H9 (cell line): ENCODE results near the gene RNF130. TPM values are rescaled to one million over a fixed set of nuclear protein-coding genes. Genes with fewer than 3 reads are reported as not detected.

Source experiments
- DNase-seq: peaks from one replicate; pipeline ENCODE4 v3.0.0-alpha.2; 2017
- H2AFZ ChIP-seq: one replicate; pipeline ENCODE4 v1.6.1; 2013; ENCODE audit warnings: mild to moderate bottlenecking, low read length, control low read depth, moderate library complexity
- H2AK5ac ChIP-seq: 2 replicates; pipeline ENCODE4 v1.6.1; 2013; ENCODE audit warnings: low read length, control low read depth, mixed read lengths; ENCODE audit not compliant: insufficient read length
- H2BK120ac ChIP-seq: one replicate; pipeline ENCODE4 v1.6.1; 2013; ENCODE audit warnings: low read depth, mild to moderate bottlenecking, low read length, control low read depth, inconsistent platforms; ENCODE audit not compliant: poor library complexity, severe bottlenecking
- H2BK12ac ChIP-seq: 2 replicates; pipeline ENCODE4 v1.6.1; 2013; ENCODE audit warnings: low read length, control low read depth, mixed read lengths, low read depth; ENCODE audit not compliant: insufficient read length
- H2BK15ac ChIP-seq: 2 replicates; pipeline ENCODE4 v1.6.1; 2013; ENCODE audit warnings: low read depth, low read length, control low read depth
- H2BK20ac ChIP-seq: one replicate; pipeline ENCODE4 v1.6.1; 2013; ENCODE audit warnings: low read depth, mild to moderate bottlenecking, low read length, control low read depth, inconsistent platforms; ENCODE audit not compliant: poor library complexity, severe bottlenecking
- H2BK5ac ChIP-seq: 2 replicates; pipeline ENCODE4 v1.6.1; 2013; ENCODE audit warnings: low read length, control low read depth, mixed read lengths; ENCODE audit not compliant: insufficient read length
- H3K14ac ChIP-seq: 2 replicates; pipeline ENCODE4 v1.6.1; 2013; ENCODE audit warnings: low read length, control low read depth; ENCODE audit not compliant: insufficient read depth
- H3K18ac ChIP-seq: 2 replicates; pipeline ENCODE4 v1.6.1; 2013; ENCODE audit warnings: low read depth, mild to moderate bottlenecking, mixed read lengths, low read length, control low read depth; ENCODE audit not compliant: insufficient read length
- H3K23ac ChIP-seq: 2 replicates; pipeline ENCODE4 v1.6.1; 2013; ENCODE audit warnings: low read length, control low read depth, mixed read lengths, low read depth; ENCODE audit not compliant: insufficient read length
- H3K23me2 ChIP-seq: 2 replicates; pipeline ENCODE4 v1.6.1; 2013; ENCODE audit warnings: low read depth, mild to moderate bottlenecking, mixed read lengths, low read length, control low read depth; ENCODE audit not compliant: insufficient read length, poor library complexity, severe bottlenecking
- H3K27ac ChIP-seq: 2 replicates; pipeline ENCODE4 v1.5.1; 2013; ENCODE audit warnings: low read length, control low read depth, mixed read lengths, low read depth; ENCODE audit not compliant: insufficient read length
- H3K27me3 ChIP-seq: 2 replicates; pipeline ENCODE4 v1.6.1; 2013; ENCODE audit warnings: low read length, control low read depth, inconsistent platforms; ENCODE audit not compliant: insufficient read depth
- H3K4ac ChIP-seq: 2 replicates; pipeline ENCODE4 v1.6.1; 2013; ENCODE audit warnings: low read depth, mild to moderate bottlenecking, control low read depth, inconsistent platforms, low read length, moderate library complexity
- H3K4me1 ChIP-seq: 2 replicates; pipeline ENCODE4 v1.6.1; 2013; ENCODE audit warnings: low read length, control low read depth, inconsistent platforms; ENCODE audit not compliant: insufficient read depth
- H3K4me2 ChIP-seq: 2 replicates; pipeline ENCODE4 v1.6.1; 2013; ENCODE audit warnings: low read length, control low read depth, mixed read lengths; ENCODE audit not compliant: insufficient read length, insufficient read depth
- H3K56ac ChIP-seq: 2 replicates; pipeline ENCODE4 v1.6.1; 2013; ENCODE audit warnings: low read depth, mild to moderate bottlenecking, mixed read lengths, low read length, control low read depth; ENCODE audit not compliant: insufficient read length
- H3K79me1 ChIP-seq: 2 replicates; pipeline ENCODE4 v1.6.1; 2013; ENCODE audit warnings: low read depth, mild to moderate bottlenecking, moderate library complexity, low read length, control low read depth, inconsistent platforms; ENCODE audit not compliant: insufficient read depth, poor library complexity, severe bottlenecking
- H3K79me2 ChIP-seq: 2 replicates; pipeline ENCODE4 v1.6.1; 2013; ENCODE audit warnings: low read length, control low read depth, inconsistent platforms; ENCODE audit not compliant: insufficient read depth
- H3K9ac ChIP-seq: 2 replicates; pipeline ENCODE4 v1.6.1; 2013; ENCODE audit warnings: low read length, control low read depth, mixed read lengths; ENCODE audit not compliant: insufficient read length; ENCODE audit errors: extremely low read depth
- H3K9me3 ChIP-seq: one replicate; pipeline ENCODE4 v1.6.1; 2013; ENCODE audit warnings: low read depth, low read length, inconsistent platforms; ENCODE audit not compliant: control insufficient read depth
- H3T11ph ChIP-seq: one replicate; pipeline ENCODE4 v1.6.1; 2013; ENCODE audit warnings: mild to moderate bottlenecking, low read length, control low read depth, inconsistent platforms
- H4K20me1 ChIP-seq: one replicate; pipeline ENCODE4 v1.6.1; 2013; ENCODE audit not compliant: control insufficient read depth, insufficient read length, insufficient read depth
- H4K5ac ChIP-seq: 2 replicates; pipeline ENCODE4 v1.6.1; 2013; ENCODE audit warnings: low read depth, mild to moderate bottlenecking, mixed read lengths, low read length, control low read depth; ENCODE audit not compliant: insufficient read length
- H4K8ac ChIP-seq: replicated peaks from 2 replicates; pipeline ENCODE4 v1.6.1; 2013; ENCODE audit warnings: low read length, control low read depth, mixed read lengths, low read depth; ENCODE audit not compliant: insufficient read length
- H4K91ac ChIP-seq: 2 replicates; pipeline ENCODE4 v1.6.1; 2013; ENCODE audit warnings: low read depth, mild to moderate bottlenecking, moderate library complexity, mixed read lengths, low read length, control low read depth; ENCODE audit not compliant: insufficient read length
- H3K27ac Mint-ChIP-seq, 3 experiments: 2 replicates in 2 of 3; 3 replicates in 1 of 3; pipeline ENCODE4 v1.8.0; 2020 to 2021; ENCODE audit warnings: mixed read lengths in 3 of 3, mild to moderate bottlenecking in 1 of 3, moderate library complexity in 1 of 3
- H3K27me3 Mint-ChIP-seq: 2 replicates; pipeline ENCODE4 v1.8.0; 2021; ENCODE audit warnings: low read depth, mild to moderate bottlenecking, moderate library complexity, mixed read lengths
- H3K36me3 Mint-ChIP-seq, 3 experiments: 2 replicates in 2 of 3; 3 replicates in 1 of 3; pipeline ENCODE4 v1.8.0; 2020 to 2021; ENCODE audit warnings: low read depth in 3 of 3, mixed read lengths in 3 of 3; ENCODE audit not compliant: insufficient read depth in 1 of 3
- H3K4me1 Mint-ChIP-seq, 2 experiments: 2 replicates each; pipeline ENCODE4 v1.8.0; 2020; ENCODE audit warnings: mixed read lengths in 2 of 2
- H3K4me3 Mint-ChIP-seq, 2 experiments: 2 replicates in 1 of 2; 3 replicates in 1 of 2; pipeline ENCODE4 v1.8.0; 2020 to 2021; ENCODE audit warnings: mild to moderate bottlenecking in 2 of 2, mixed read lengths in 2 of 2, moderate library complexity in 1 of 2
- H3K9me3 Mint-ChIP-seq, 2 experiments: 2 replicates in 1 of 2; 3 replicates in 1 of 2; pipeline ENCODE4 v1.8.0; 2020; ENCODE audit warnings: mild to moderate bottlenecking in 2 of 2, mixed read lengths in 2 of 2, moderate library complexity in 1 of 2
- WGBS: extraction: QIAGEN DNeasy Blood & Tissue Kit; methylation state at CpG from one replicate; pipeline ENCODE4 v1.1.7; 2013; ENCODE audit warnings: missing lambda C conversion rate, low lambda C conversion rate, mixed read lengths; ENCODE audit not compliant: insufficient read length; ENCODE audit errors: extremely low coverage; 5-methylcytosine and 5-hydroxymethylcytosine counted together
- total RNA-seq: library from RNA; stranded (reverse); gene quantifications from 2 replicates; pipeline ENCODE4 v1.2.1, GENCODE V29; 2021
- TF ChIP-seq, protein P1 (sequence below): fragments of 200-600 bp; sonication (generic); conservative IDR thresholded peaks from 3 replicates; pipeline ENCODE4 v1.8.0; 2021; ENCODE audit warnings: antibody characterized with exemption, mild to moderate bottlenecking

The RNF130 gene
- total RNA-seq, 1 experiment from 2014 or later: 80.0 TPM

DNA sequence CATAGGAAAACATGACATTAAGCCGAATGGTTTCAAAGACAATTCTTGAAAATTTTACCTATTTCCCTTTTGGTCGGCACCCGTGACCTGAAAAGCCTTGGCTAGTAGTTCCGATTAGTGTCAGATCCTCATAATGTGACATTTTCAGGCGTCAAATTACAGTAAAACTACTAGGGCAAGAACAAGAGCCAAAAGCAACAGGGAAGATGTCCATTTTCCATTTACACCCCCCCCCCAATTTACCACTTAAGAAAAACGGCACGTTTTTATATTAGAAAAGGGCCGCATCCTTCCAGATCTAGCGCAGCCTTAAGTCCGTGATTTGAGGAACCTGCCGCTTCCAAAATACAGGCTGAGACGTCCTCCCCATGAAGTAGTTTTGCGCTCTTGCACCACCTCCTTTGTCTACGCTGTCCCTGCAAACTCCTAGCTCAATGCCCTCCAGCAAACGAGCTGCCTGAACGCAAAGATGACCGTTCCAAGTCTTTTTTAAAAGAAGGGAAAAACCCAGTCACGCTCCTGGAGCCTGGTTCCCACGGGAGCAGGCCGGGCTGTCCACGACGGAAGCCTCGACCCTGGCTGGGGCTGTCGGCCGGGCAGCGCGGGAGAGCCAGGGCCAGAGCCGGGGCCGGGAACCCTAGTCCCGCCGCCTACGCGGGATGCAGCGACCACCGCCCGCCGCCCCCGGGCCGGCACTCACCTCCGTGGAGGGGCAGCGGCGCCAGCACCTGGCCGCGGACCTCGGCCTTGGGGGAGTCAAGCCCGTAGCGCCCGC is 616 bp downstream of the RNF130 start:
- H3K36me3 Mint-ChIP-seq: peaks cover 10 to 21% (median 12%) of the 10 kb centered on the region in 3 experiments
- peaks cover 28% of the 10 kb centered on the region; the same call in 1 of the 2 replicates for H3K79me2 ChIP-seq
- H3T11ph ChIP-seq: no peak overlapping the region
- no peak overlapping the region for H2BK5ac ChIP-seq
- H3K23ac ChIP-seq: no peak overlapping the region
- H2BK15ac ChIP-seq: no peak overlapping the region
- peak overlapping the region; percentile 52 for H3K9ac ChIP-seq
- DNase-seq: no peak
- H3K27ac Mint-ChIP-seq: peak overlapping the region in 2 of 3 experiments; percentile 79 to 92; a peak in 4 of 7 replicates
- H2BK20ac ChIP-seq: no peak overlapping the region
- peaks cover 5% of the 10 kb centered on the region for H3K9me3 ChIP-seq
- H4K91ac ChIP-seq: no peak overlapping the region
- peaks cover 15% of the 10 kb centered on the region in 2 experiments for H3K9me3 Mint-ChIP-seq
- peaks cover 17% of the 10 kb centered on the region for H3K23me2 ChIP-seq
- no peak overlapping the region for H4K8ac ChIP-seq
- H3K18ac ChIP-seq: peak overlapping the region; percentile 32
- H3K4me1 Mint-ChIP-seq: peaks cover 41 to 42% of the 10 kb centered on the region in 2 experiments
- no peak overlapping the region for H2BK12ac ChIP-seq
- H3K56ac ChIP-seq: no peak overlapping the region
- peak overlapping the region; percentile 77 for H3K4me2 ChIP-seq
- H3K27me3 Mint-ChIP-seq: peaks cover 25% of the 10 kb centered on the region
- H2BK120ac ChIP-seq: no peak overlapping the region
- TF ChIP-seq, protein P1, sequence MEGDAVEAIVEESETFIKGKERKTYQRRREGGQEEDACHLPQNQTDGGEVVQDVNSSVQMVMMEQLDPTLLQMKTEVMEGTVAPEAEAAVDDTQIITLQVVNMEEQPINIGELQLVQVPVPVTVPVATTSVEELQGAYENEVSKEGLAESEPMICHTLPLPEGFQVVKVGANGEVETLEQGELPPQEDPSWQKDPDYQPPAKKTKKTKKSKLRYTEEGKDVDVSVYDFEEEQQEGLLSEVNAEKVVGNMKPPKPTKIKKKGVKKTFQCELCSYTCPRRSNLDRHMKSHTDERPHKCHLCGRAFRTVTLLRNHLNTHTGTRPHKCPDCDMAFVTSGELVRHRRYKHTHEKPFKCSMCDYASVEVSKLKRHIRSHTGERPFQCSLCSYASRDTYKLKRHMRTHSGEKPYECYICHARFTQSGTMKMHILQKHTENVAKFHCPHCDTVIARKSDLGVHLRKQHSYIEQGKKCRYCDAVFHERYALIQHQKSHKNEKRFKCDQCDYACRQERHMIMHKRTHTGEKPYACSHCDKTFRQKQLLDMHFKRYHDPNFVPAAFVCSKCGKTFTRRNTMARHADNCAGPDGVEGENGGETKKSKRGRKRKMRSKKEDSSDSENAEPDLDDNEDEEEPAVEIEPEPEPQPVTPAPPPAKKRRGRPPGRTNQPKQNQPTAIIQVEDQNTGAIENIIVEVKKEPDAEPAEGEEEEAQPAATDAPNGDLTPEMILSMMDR: no peak
- H4K5ac ChIP-seq: no peak overlapping the region
- no peak overlapping the region; the same call in 1 of the 2 replicates for H3K4ac ChIP-seq
- H2AFZ ChIP-seq: no peak overlapping the region
- H3K27me3 ChIP-seq: peaks cover 3% of the 10 kb centered on the region; the same call in 1 of the 2 replicates
- peaks cover 5% of the 10 kb centered on the region for H3K79me1 ChIP-seq
- no CpG with 5 or more reads among the region's 48 CpGs for WGBS
- H3K27ac ChIP-seq: no peak overlapping the region
- H3K14ac ChIP-seq: peak overlapping the region; percentile 77; the same call in 1 of the 2 replicates
- peaks cover 8% of the 10 kb centered on the region; the same call in 1 of the 2 replicates for H3K4me1 ChIP-seq
- peak overlapping the region; percentile 91 to 96 for H3K4me3 Mint-ChIP-seq
- H2AK5ac ChIP-seq: no peak overlapping the region
- H4K20me1 ChIP-seq: no peaks in the 10 kb centered on the region
